ENCODE results near the gene REXO1.

DNA sequence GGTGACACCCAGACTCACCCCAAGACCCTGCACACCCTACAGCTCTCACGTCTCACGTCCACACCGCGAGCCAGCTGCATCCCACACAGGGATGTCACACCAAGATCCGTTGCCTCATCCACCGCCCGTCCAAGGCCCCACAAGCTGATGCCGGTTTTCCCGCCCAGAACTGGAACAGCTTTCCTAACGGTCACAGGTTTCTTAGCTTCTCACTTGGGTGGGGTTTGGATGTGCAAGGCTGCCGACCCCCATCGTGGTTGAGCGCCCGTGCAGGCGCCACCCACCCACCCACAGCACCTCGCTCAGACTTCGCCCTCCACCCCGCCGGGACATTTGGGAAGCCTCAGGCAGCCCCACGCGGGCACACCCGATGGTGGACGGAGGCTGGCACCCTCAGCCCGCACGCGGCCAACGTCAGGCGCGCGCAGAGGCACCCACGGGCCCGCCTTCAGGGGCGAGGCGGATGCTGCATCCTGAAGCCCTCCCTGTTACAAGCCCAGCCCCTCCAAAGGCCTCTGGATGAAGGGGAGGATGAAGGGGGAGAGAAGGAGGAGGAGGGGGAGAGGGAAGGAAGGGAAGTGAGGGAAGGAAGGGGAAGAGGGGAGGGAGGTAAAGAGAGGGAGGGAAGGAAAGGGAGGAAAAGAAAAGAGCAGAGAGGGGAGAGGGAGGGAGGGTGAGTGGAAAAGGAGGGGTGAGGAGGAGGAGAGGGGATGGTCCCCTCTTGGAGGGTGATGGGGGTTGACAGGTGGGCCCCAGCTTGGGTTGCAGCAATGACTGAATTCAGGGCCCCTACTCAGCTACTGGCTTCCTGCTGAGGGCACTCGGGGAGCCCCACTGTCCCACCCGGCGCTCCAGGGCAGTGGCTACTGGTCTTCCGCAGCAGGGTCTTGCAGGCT lies 82.1 kb downstream of the REXO1 start:
- TF ChIP-seq POLR2AphosphoS5 (IDR thresholded peaks at IDR 0.05) (no peak), POLR2A (IDR thresholded peaks at IDR 0.05) (no peak)
- TF ChIP-seq, protein P1, sequence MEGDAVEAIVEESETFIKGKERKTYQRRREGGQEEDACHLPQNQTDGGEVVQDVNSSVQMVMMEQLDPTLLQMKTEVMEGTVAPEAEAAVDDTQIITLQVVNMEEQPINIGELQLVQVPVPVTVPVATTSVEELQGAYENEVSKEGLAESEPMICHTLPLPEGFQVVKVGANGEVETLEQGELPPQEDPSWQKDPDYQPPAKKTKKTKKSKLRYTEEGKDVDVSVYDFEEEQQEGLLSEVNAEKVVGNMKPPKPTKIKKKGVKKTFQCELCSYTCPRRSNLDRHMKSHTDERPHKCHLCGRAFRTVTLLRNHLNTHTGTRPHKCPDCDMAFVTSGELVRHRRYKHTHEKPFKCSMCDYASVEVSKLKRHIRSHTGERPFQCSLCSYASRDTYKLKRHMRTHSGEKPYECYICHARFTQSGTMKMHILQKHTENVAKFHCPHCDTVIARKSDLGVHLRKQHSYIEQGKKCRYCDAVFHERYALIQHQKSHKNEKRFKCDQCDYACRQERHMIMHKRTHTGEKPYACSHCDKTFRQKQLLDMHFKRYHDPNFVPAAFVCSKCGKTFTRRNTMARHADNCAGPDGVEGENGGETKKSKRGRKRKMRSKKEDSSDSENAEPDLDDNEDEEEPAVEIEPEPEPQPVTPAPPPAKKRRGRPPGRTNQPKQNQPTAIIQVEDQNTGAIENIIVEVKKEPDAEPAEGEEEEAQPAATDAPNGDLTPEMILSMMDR (IDR thresholded peaks at IDR 0.05), result no peak
